HepG2 (cell line): Measurements from ENCODE around the gene INO80B. TPM values are rescaled to one million over a fixed set of nuclear protein-coding genes. Genes with fewer than 3 reads are reported as not detected.
A peak's percentile ranks its signal among the peaks of the same experiment; 100 is the strongest.

ENCODE experiments used
- ATF1 ChIP-seq: IDR thresholded peaks from 2 replicates; pipeline ENCODE4 v1.6.1; 2016; ENCODE audit warnings: mild to moderate bottlenecking, control low read depth
- CEBPB ChIP-seq: IDR thresholded peaks from 2 replicates; pipeline ENCODE4 v1.6.1; 2011; ENCODE audit warnings: low read depth, low read length, improper control_type of control experiment, borderline replicate concordance
- CTCF ChIP-seq: sonication (generic); formaldehyde crosslinking; IDR thresholded peaks from 2 replicates; pipeline ENCODE4 v1.5.0; 2020; ENCODE audit warnings: mild to moderate bottlenecking, missing genetic modification reagents, moderate library complexity
- HOXA7 ChIP-seq: sonication (generic); formaldehyde crosslinking; IDR thresholded peaks from 2 replicates; pipeline ENCODE4 v1.8.1; 2022; ENCODE audit warnings: mild to moderate bottlenecking, missing genetic modification reagents, moderate library complexity
- KMT2A ChIP-seq: sonication (generic); formaldehyde crosslinking; IDR thresholded peaks from 2 replicates; pipeline ENCODE4 v1.4.0; 2020; ENCODE audit warnings: missing genetic modification reagents
- MBNL3 ChIP-seq: fragments of 250-450 bp; sonication (Bioruptor Pico); conservative IDR thresholded peaks from 2 replicates; pipeline ENCODE4 v1.8.0; 2022; ENCODE audit warnings: mild to moderate bottlenecking, inconsistent platforms
- MXD4 ChIP-seq: IDR thresholded peaks from 2 replicates; pipeline ENCODE4 v1.6.1; 2016; ENCODE audit warnings: mild to moderate bottlenecking, missing biosample characterization, missing genetic modification reagents
- NFIC ChIP-seq: IDR thresholded peaks from 2 replicates; pipeline ENCODE4 v1.6.1; 2012; ENCODE audit warnings: mild to moderate bottlenecking, low read length, inconsistent platforms
- RXRA ChIP-seq: sonication (generic); formaldehyde crosslinking; IDR thresholded peaks from 2 replicates; pipeline ENCODE4 v1.5.1; 2020; ENCODE audit warnings: missing genetic modification reagents
- SMARCC2 ChIP-seq: fragments of 450-650 bp; IDR thresholded peaks from 2 replicates; pipeline ENCODE4 v1.6.1; 2017; ENCODE audit warnings: antibody characterized with exemption, mild to moderate bottlenecking
- STAT5B ChIP-seq: sonication (generic); formaldehyde crosslinking; IDR thresholded peaks from 2 replicates; pipeline ENCODE4 v1.4.0; 2020; ENCODE audit warnings: missing genetic modification reagents
- WIZ ChIP-seq: sonication (generic); formaldehyde crosslinking; IDR thresholded peaks from 2 replicates; pipeline ENCODE4 v1.5.1; 2020; ENCODE audit warnings: mild to moderate bottlenecking, missing genetic modification reagents
- ZBTB14 ChIP-seq: sonication (generic); formaldehyde crosslinking; IDR thresholded peaks from 2 replicates; pipeline ENCODE4 v1.4.0; 2020; ENCODE audit warnings: missing genetic modification reagents
- ZBTB44 ChIP-seq: sonication (generic); formaldehyde crosslinking; IDR thresholded peaks from 2 replicates; pipeline ENCODE4 v1.4.0; 2020; ENCODE audit warnings: missing genetic modification reagents
- ZNF503 ChIP-seq: sonication (generic); formaldehyde crosslinking; IDR thresholded peaks from 2 replicates; pipeline ENCODE4 v1.4.0; 2020; ENCODE audit warnings: missing genetic modification reagents
- ZNF512B ChIP-seq: sonication (generic); formaldehyde crosslinking; IDR thresholded peaks from 2 replicates; pipeline ENCODE4 v1.5.1; 2020; ENCODE audit warnings: missing genetic modification reagents, mild to moderate bottlenecking, borderline replicate concordance
- ZNF558 ChIP-seq: sonication (generic); formaldehyde crosslinking; IDR thresholded peaks from 2 replicates; pipeline ENCODE4 v1.9.0; 2022; ENCODE audit warnings: mild to moderate bottlenecking, missing genetic modification reagents, borderline replicate concordance
- ZNF768 ChIP-seq: sonication (generic); formaldehyde crosslinking; IDR thresholded peaks from 2 replicates; pipeline ENCODE4 v1.4.0; 2020; ENCODE audit warnings: missing genetic modification reagents
- ZSCAN12 ChIP-seq: sonication (generic); formaldehyde crosslinking; IDR thresholded peaks from 2 replicates; pipeline ENCODE4 v1.9.0; 2021; ENCODE audit warnings: mild to moderate bottlenecking, missing genetic modification reagents
- polyA plus RNA-seq, 8 experiments: library from polyadenylated mRNA; depleted of rRNA in 3 of 8; stranded (reverse) in 7 of 8; unstranded in 1 of 8; fragments of >200 nt; fragmentation: Illumina TruSeq in 4 of 8; extraction: Trizol in 4 of 8; gene quantifications; 2 replicates each; pipeline versions ENCODE4 v1.2.1 to v1.2.3, GENCODE V29; 2011 to 2016; ENCODE audit warnings: low read depth in 4 of 8, missing spikeins in 1 of 8, mixed read lengths in 1 of 8; ENCODE audit not compliant: insufficient read depth in 1 of 8
- total RNA-seq, 5 experiments: library from RNA; depleted of rRNA; stranded (reverse); fragments of >200 nt; fragmentation: Illumina TruSeq; extraction: Trizol; gene quantifications; 2 replicates each; pipeline ENCODE4 v1.2.3, GENCODE V29; 2016; ENCODE audit warnings: low read depth in 1 of 5

Gene INO80B
- total and polyA plus RNA-seq, 2 of the 13 experiments (the other 11 are each of a cell fraction or from before 2014, with no cell fraction given), result 6.2 to 14.5 TPM

GRCh38 chr2:74505448-74506246 lies 50.8 kb downstream of the INO80B start (continued):
- no peak for TF ChIP-seq ZNF503 (CRISPR knock-in tag)
- TF ChIP-seq WIZ (CRISPR knock-in tag), result no peak
- no peak for TF ChIP-seq ZNF512B (CRISPR knock-in tag)
- TF ChIP-seq SMARCC2, result no peak
- TF ChIP-seq MXD4, result no peak
- no peak for TF ChIP-seq ZSCAN12 (CRISPR knock-in tag)
- TF ChIP-seq ZNF768 (CRISPR knock-in tag), result no peak
- TF ChIP-seq RXRA (CRISPR knock-in tag), result 0 out of 2 replicates have a peak, but pooled peaks have one; percentile 22
- TF ChIP-seq NFIC, result no peak
- no peak for TF ChIP-seq CEBPB
- no peak for TF ChIP-seq CTCF (CRISPR knock-in tag)
- TF ChIP-seq ATF1 (CRISPR knock-in tag), result no peak
- TF ChIP-seq MBNL3 (CRISPR knock-in tag), result no peak
- no peak for TF ChIP-seq ZNF558
- no peak for TF ChIP-seq KMT2A (CRISPR knock-in tag)
- no peak for TF ChIP-seq ZBTB44 (CRISPR knock-in tag)
- no peak for TF ChIP-seq ZBTB14 (CRISPR knock-in tag)
- TF ChIP-seq HOXA7 (CRISPR knock-in tag), result no peak
- TF ChIP-seq STAT5B (CRISPR knock-in tag), result no peak
